Lung (tissue), 12 donors: ENCODE measurements around the gene ACHE. TPM values are rescaled to one million over a fixed set of nuclear protein-coding genes. Genes with fewer than 3 reads are reported as not detected.
"Not testable (repeated sequence)": the region's sequence is repeated elsewhere in the genome, so short reads cannot be mapped to it uniquely, and the experiment has no call there.

Source experiments
- ATAC-seq: fragments of 200-7000 bp; cut with Tn5 transposase; one replicate; pipeline ENCODE4 v1.9.1; 2020; ENCODE audit warnings: moderate number of reproducible peaks; ENCODE audit not compliant: insufficient read depth, low FRiP score
- DNase-seq, 3 donors: peaks; one replicate each; pipeline ENCODE4 v3.0.0-alpha.2; 2013 to 2017
- H3K27ac ChIP-seq, 2 donors: one replicate each; pipeline ENCODE4 v1.5.1; 2013; ENCODE audit warnings: mild to moderate bottlenecking in 2 of 2, moderate library complexity in 2 of 2, control low read depth in 1 of 2, inconsistent platforms in 1 of 2, low read depth in 1 of 2, low read length in 1 of 2
- H3K27me3 ChIP-seq, 3 donors: one replicate each; pipeline ENCODE4 v1.5.1; 2013; ENCODE audit warnings: low read length in 2 of 3; ENCODE audit not compliant: control insufficient read depth in 3 of 3, insufficient read depth in 3 of 3
- H3K36me3 ChIP-seq, 4 donors: one replicate each; pipeline ENCODE4 v1.5.1; 2013; ENCODE audit warnings: low read length in 4 of 4, mild to moderate bottlenecking in 1 of 4, moderate library complexity in 1 of 4; ENCODE audit not compliant: control insufficient read depth in 4 of 4, insufficient read depth in 4 of 4
- H3K4me1 ChIP-seq, 5 donors: one replicate each; pipeline ENCODE4 v1.5.1; 2013; ENCODE audit warnings: low read length in 5 of 5, mild to moderate bottlenecking in 2 of 5, moderate library complexity in 1 of 5; ENCODE audit not compliant: control insufficient read depth in 5 of 5, insufficient read depth in 5 of 5
- H3K4me3 ChIP-seq: one replicate; pipeline ENCODE4 v1.5.1; 2013; ENCODE audit warnings: mild to moderate bottlenecking, control low read depth, moderate library complexity
- H3K9ac ChIP-seq, 2 donors: one replicate each; pipeline ENCODE4 v1.5.1; 2013; ENCODE audit warnings: low read length in 2 of 2, control low read depth in 1 of 2; ENCODE audit not compliant: insufficient read depth in 1 of 2
- H3K9me3 ChIP-seq, 4 donors: one replicate each; pipeline ENCODE4 v1.5.1; 2013; ENCODE audit warnings: low read length in 3 of 4, mild to moderate bottlenecking in 1 of 4, moderate library complexity in 1 of 4; ENCODE audit not compliant: control insufficient read depth in 4 of 4, insufficient read depth in 3 of 4
- CTCF ChIP-seq: IDR thresholded peaks from 2 replicates; pipeline ENCODE4 v1.5.1; 2012; ENCODE audit warnings: mild to moderate bottlenecking; ENCODE audit errors: control extremely low read depth, extremely low read depth
- WGBS, 2 donors: extraction: QIAGEN DNeasy Blood & Tissue Kit; methylation state at CpG; one replicate each; pipeline ENCODE4 v1.1.7; 2013; 5-methylcytosine and 5-hydroxymethylcytosine counted together
- polyA plus RNA-seq, 2 donors: library from polyadenylated mRNA; stranded (reverse); fragments of 200-250 nt; gene quantifications; one replicate each; pipeline ENCODE4 v1.2.1, GENCODE V29; 2013
- total RNA-seq, 2 donors: library from RNA; depleted of rRNA in 1 of 2; stranded (reverse); fragments of >200 nt in 1 of 2; gene quantifications; one replicate each; pipeline ENCODE4 v1.2.1, GENCODE V29; 2014 to 2021
- donor health status: control.
- donor health status: control.
- donor health status: Bipolar disorder and iron deficiency.
- donor health status: healthy.
- donor health status: DM: yes; HTN: yes; CAD: no.

ACHE gene
- total and polyA plus RNA-seq, 4 donors, result 2.6 to 8.2 (median 6.7) TPM

GRCh38 chr7:100929808-100930174 is 34.1 kb upstream of the ACHE start:
- TF ChIP-seq CTCF, result no peak
- Histone ChIP-seq H3K36me3 (no peaks in the 10 kb centered on the region), H3K9me3 (no peaks in the 10 kb centered on the region), H3K4me3 (no peak overlapping the region), H3K9ac (no peak overlapping the region), H3K27ac (peak overlapping the region in 1 of 2 donors; percentile 82), H3K4me1 (no peaks in the 10 kb centered on the region), H3K27me3 (no peaks in the 10 kb centered on the region)
- ATAC-seq, result no peak
- DNase-seq, result no peak
- 97 to 100% methylated on average over 1 of the region's 1 CpG for WGBS, 2 donors

- not testable (repeated sequence) for H3K9ac ChIP-seq, H3K4me1 ChIP-seq, H3K9me3 ChIP-seq, H3K4me3 ChIP-seq, H3K36me3 ChIP-seq, H3K27ac ChIP-seq, DNase-seq, H3K27me3 ChIP-seq, ATAC-seq
- 44 to 65% methylated on average over 4 of the region's 4 CpGs for WGBS, 2 donors
Measured at GRCh38 chr7:100923616-100924015, 27.9 kb upstream of the ACHE start.

GRCh38 chr7:100921039-100921438 is 25.4 kb upstream of the ACHE start:
- DNase-seq (no peak), ATAC-seq (no peak)
- no peaks in the 10 kb centered on the region for H3K36me3 ChIP-seq
- peaks cover 0 to 5% (median 0%) of the 10 kb centered on the region in 5 donors for H3K4me1 ChIP-seq
- no peaks in the 10 kb centered on the region for H3K27me3 ChIP-seq
- H3K9me3 ChIP-seq, result peaks cover 0 to 2% (median 0%) of the 10 kb centered on the region in 4 donors
- H3K27ac ChIP-seq, result no peak overlapping the region
- no peak overlapping the region for H3K9ac ChIP-seq
- no peak for TF ChIP-seq CTCF
- no peak overlapping the region for H3K4me3 ChIP-seq

GRCh38 chr7:100919779-100920437 is 24.2 kb upstream of the ACHE start:
- H3K27ac ChIP-seq, H3K9me3 ChIP-seq, DNase-seq, H3K4me1 ChIP-seq, H3K4me3 ChIP-seq, H3K27me3 ChIP-seq, H3K9ac ChIP-seq, H3K36me3 ChIP-seq, ATAC-seq: not testable (repeated sequence)
- WGBS, 2 donors, result 71 to 78% methylated on average over 9 of the region's 9 CpGs

- H3K4me3 ChIP-seq, H3K9ac ChIP-seq, H3K4me1 ChIP-seq, DNase-seq, H3K27me3 ChIP-seq, H3K27ac ChIP-seq, H3K36me3 ChIP-seq, H3K9me3 ChIP-seq, ATAC-seq: not testable (repeated sequence)
- 83 to 87% methylated on average over 5 of the region's 5 CpGs for WGBS, 2 donors
Measured at GRCh38 chr7:100919335-100919734, 23.6 kb upstream of the ACHE start.
